Smooth muscle cell (in vitro differentiated cells): Measurements from ENCODE around the gene PCSK6. TPM values are rescaled to one million over a fixed set of nuclear protein-coding genes. Genes with fewer than 3 reads are reported as not detected.

Experiments
- DNase-seq: peaks from one replicate; lab custom pipeline; 2025; ENCODE audit not compliant: unreplicated experiment; lab: John Stamatoyannopoulos, UW
- H2AFZ ChIP-seq: fragments of 200-600 bp; sonication (generic); 2 replicates; pipeline ENCODE4 v1.6.0; 2016; ENCODE audit warnings: antibody characterized with exemption, low read depth, mild to moderate bottlenecking
- H3F3A ChIP-seq: fragments of 200-600 bp; sonication (generic); 2 replicates; pipeline ENCODE4 v1.6.0; 2017; ENCODE audit warnings: antibody characterized with exemption, low read depth
- H3K27ac ChIP-seq: fragments of 200-600 bp; sonication (generic); 2 replicates; pipeline ENCODE4 v1.5.1; 2016; ENCODE audit warnings: low read depth, mild to moderate bottlenecking
- H3K27me3 ChIP-seq: fragments of 200-600 bp; sonication (generic); 2 replicates; pipeline ENCODE4 v1.6.1; 2016; ENCODE audit warnings: low read depth, mild to moderate bottlenecking
- H3K36me3 ChIP-seq: fragments of 200-600 bp; sonication (generic); 2 replicates; pipeline ENCODE4 v1.5.1; 2016; ENCODE audit warnings: low read depth
- H3K4me1 ChIP-seq: fragments of 200-600 bp; sonication (generic); 2 replicates; pipeline ENCODE4 v1.5.1; 2016; ENCODE audit warnings: low read depth
- H3K4me2 ChIP-seq: fragments of 200-600 bp; sonication (generic); 2 replicates; pipeline ENCODE4 v1.6.0; 2016; ENCODE audit warnings: mild to moderate bottlenecking
- H3K4me3 ChIP-seq: fragments of 200-600 bp; sonication (generic); 2 replicates; pipeline ENCODE4 v1.5.1; 2016; ENCODE audit warnings: mild to moderate bottlenecking
- H3K79me2 ChIP-seq: fragments of 200-600 bp; sonication (generic); 2 replicates; pipeline ENCODE4 v1.6.0; 2016; ENCODE audit warnings: low read depth, mild to moderate bottlenecking
- H3K9ac ChIP-seq: fragments of 200-600 bp; sonication (generic); 2 replicates; pipeline ENCODE4 v1.6.0; 2016; ENCODE audit warnings: low read depth
- H3K9me3 ChIP-seq: fragments of 200-600 bp; sonication (generic); replicated peaks from 2 replicates; pipeline ENCODE4 v1.5.1; 2016; ENCODE audit warnings: low read depth
- H4K20me1 ChIP-seq: fragments of 200-600 bp; sonication (generic); 2 replicates; pipeline ENCODE4 v1.6.0; 2016; ENCODE audit warnings: low read depth
- CTCF ChIP-seq: fragments of 200-600 bp; sonication (generic); IDR thresholded peaks from 2 replicates; pipeline ENCODE4 v1.5.1; 2017; ENCODE audit warnings: borderline replicate concordance, mild to moderate bottlenecking, antibody characterized with exemption; ENCODE audit not compliant: insufficient read depth, poor library complexity, severe bottlenecking
- WGBS: methylation state at CpG from one replicate; pipeline ENCODE4 v1.1.7; 2016; ENCODE audit warnings: low lambda C conversion rate; 5-methylcytosine and 5-hydroxymethylcytosine counted together
- polyA plus RNA-seq: library from polyadenylated mRNA; unstranded; fragments of >200 nt; fragmentation: Nextera tagmentation; extraction: Ambion mirVana; gene quantifications from 2 replicates; pipeline ENCODE4 v1.2.1, GENCODE V29; 2016
- total RNA-seq: library from RNA; depleted of rRNA; stranded (reverse); fragments of >200 nt; gene quantifications from 2 replicates; pipeline ENCODE4 v1.2.3, GENCODE V29; 2014

The PCSK6 gene
- total and polyA plus RNA-seq, 2 experiments from 2014 or later: 17.5 TPM

GRCh38 chr15:101444807-101445508 is 44.5 kb downstream of the PCSK6 start:
- H3K9ac ChIP-seq: no peak overlapping the region
- H2AFZ ChIP-seq: no peak overlapping the region
- peak overlapping the region; percentile 31 for H3K4me2 ChIP-seq
- no peak overlapping the region for H3K27ac ChIP-seq
- no peaks in the 10 kb centered on the region for H3K27me3 ChIP-seq
- H4K20me1 ChIP-seq: no peaks in the 10 kb centered on the region
- H3K4me3 ChIP-seq: no peak overlapping the region
- no peaks in the 10 kb centered on the region for H3K36me3 ChIP-seq
- no peak for TF ChIP-seq CTCF
- no peak for DNase-seq
- H3K9me3 ChIP-seq: no peaks in the 10 kb centered on the region
- WGBS: 97% methylated on average over 12 of the region's 12 CpGs
- H3K4me1 ChIP-seq: no peaks in the 10 kb centered on the region
- H3F3A ChIP-seq: no peaks in the 10 kb centered on the region
- no peaks in the 10 kb centered on the region for H3K79me2 ChIP-seq

GRCh38 chr15:101444015-101444414 is 45.5 kb downstream of the PCSK6 start:
- Histone ChIP-seq H3F3A (no peaks in the 10 kb centered on the region), H3K36me3 (no peaks in the 10 kb centered on the region), H2AFZ (no peak overlapping the region), H3K9ac (no peak overlapping the region), H3K79me2 (no peaks in the 10 kb centered on the region), H3K4me3 (no peak overlapping the region), H3K27ac (no peak overlapping the region), H3K4me1 (no peaks in the 10 kb centered on the region), H3K4me2 (no peak overlapping the region), H3K9me3 (no peaks in the 10 kb centered on the region), H4K20me1 (no peaks in the 10 kb centered on the region), H3K27me3 (no peaks in the 10 kb centered on the region)
- no peak for DNase-seq
- TF ChIP-seq CTCF: no peak
- 96% methylated on average over 8 of the region's 8 CpGs for WGBS

GRCh38 chr15:101442272-101442671 is 47.2 kb downstream of the PCSK6 start:
- no peak overlapping the region for H3K9ac ChIP-seq
- H3K9me3 ChIP-seq: no peaks in the 10 kb centered on the region
- H3K4me3 ChIP-seq: no peak overlapping the region
- H2AFZ ChIP-seq: no peak overlapping the region
- no peaks in the 10 kb centered on the region for H3K36me3 ChIP-seq
- H3K79me2 ChIP-seq: no peaks in the 10 kb centered on the region
- 97% methylated on average over 6 of the region's 6 CpGs for WGBS
- no peak for DNase-seq
- no peak overlapping the region for H3K4me2 ChIP-seq
- no peaks in the 10 kb centered on the region for H3F3A ChIP-seq
- H3K27me3 ChIP-seq: no peaks in the 10 kb centered on the region
- no peaks in the 10 kb centered on the region for H3K4me1 ChIP-seq
- H3K27ac ChIP-seq: no peak overlapping the region
- H4K20me1 ChIP-seq: no peaks in the 10 kb centered on the region
- TF ChIP-seq CTCF: no peak

GRCh38 chr15:101441696-101442095 is 47.8 kb downstream of the PCSK6 start:
- Histone ChIP-seq H3K36me3 (no peaks in the 10 kb centered on the region), H4K20me1 (no peaks in the 10 kb centered on the region), H3K4me1 (no peaks in the 10 kb centered on the region), H3K79me2 (no peaks in the 10 kb centered on the region), H3K27me3 (no peaks in the 10 kb centered on the region), H3K27ac (no peak overlapping the region), H3K9ac (no peak overlapping the region), H3K4me3 (no peak overlapping the region), H3K9me3 (no peaks in the 10 kb centered on the region), H3K4me2 (no peak overlapping the region), H2AFZ (no peak overlapping the region), H3F3A (no peaks in the 10 kb centered on the region)
- no peak for DNase-seq
- no peak for TF ChIP-seq CTCF
- WGBS: 93% methylated on average over 11 of the region's 11 CpGs
